Activated B cell treated with CpG ODN at 0.5 μM for 24 hours (primary cell): ENCODE results near the gene TELO2. TPM values are rescaled to one million over a fixed set of nuclear protein-coding genes. Genes with fewer than 3 reads are reported as not detected.
"Not testable (repeated sequence)": the region's sequence is repeated elsewhere in the genome, so short reads cannot be mapped to it uniquely, and the experiment has no call there.

ENCODE experiments used
- ATAC-seq: fragments of 200-7000 bp; cut with Tn5 transposase; one replicate; pipeline ENCODE4 v1.10.0; 2021; ENCODE audit warnings: low read depth, mild to moderate bottlenecking, moderate library complexity
- CTCF ChIA-PET: fragments of 350-600 bp; sonication (Branson Sonifier 250); formaldehyde crosslinking; loops from one replicate; lab custom pipeline; 2021; ENCODE audit warnings: antibody characterized with exemption; lab: Charles Lee
- POLR2A ChIA-PET: fragments of 350-600 bp; sonication (Branson Sonifier 250); formaldehyde crosslinking; loops from one replicate; lab custom pipeline; 2021; ENCODE audit warnings: antibody characterized with exemption; lab: Charles Lee
- DNase-seq: peaks from one replicate; pipeline ENCODE4 v3.0.0; 2022
- H3K27ac Mint-ChIP-seq: one replicate; pipeline ENCODE4 v1.8.0; 2020; ENCODE audit warnings: mixed read lengths
- H3K27me3 Mint-ChIP-seq: one replicate; pipeline ENCODE4 v1.8.0; 2021; ENCODE audit warnings: mixed read lengths
- H3K36me3 Mint-ChIP-seq: one replicate; pipeline ENCODE4 v1.8.0; 2021; ENCODE audit warnings: low read depth, mixed read lengths
- H3K4me1 Mint-ChIP-seq: one replicate; pipeline ENCODE4 v1.8.0; 2021; ENCODE audit warnings: mixed read lengths
- H3K4me3 Mint-ChIP-seq: one replicate; pipeline ENCODE4 v1.8.0; 2020; ENCODE audit warnings: mild to moderate bottlenecking, mixed read lengths
- H3K9me3 Mint-ChIP-seq: one replicate; pipeline ENCODE4 v1.8.0; 2020; ENCODE audit warnings: mixed read lengths
- CTCF ChIP-seq: fragments of 200-600 bp; IDR thresholded peaks from one replicate; pipeline ENCODE4 v1.8.0; 2022; ENCODE audit warnings: antibody characterized with exemption, mild to moderate bottlenecking
- intact Hi-C: fragments of 100-400 bp; cut with micrococcal nuclease; formaldehyde crosslinking; loops from one replicate; pipeline ENCODE4 v1.15.1; 2024
- total RNA-seq: library from RNA; stranded (reverse); gene quantifications from 2 replicates; pipeline ENCODE4 v1.2.3, GENCODE V29; 2022

The TELO2 gene
- total RNA-seq, 1 donor from 2014 or later, result 78.8 TPM

GRCh38 chr16:1474796-1475551 is 18.2 kb upstream of the TELO2 start, which contains the start of gene CLCN7:
TSS of gene CLCN7 (minus strand) at chr16:1475028. CDS start at chr16:1474974, 54 bp downstream.
- peak within 1 kb of the TSS; percentile 92 for H3K27ac Mint-ChIP-seq
- no peak for TF ChIP-seq CTCF
- no peaks in the 10 kb centered on the region for H3K9me3 Mint-ChIP-seq
- H3K27me3 Mint-ChIP-seq, result no peaks in the 10 kb centered on the region
- peak within 1 kb of the TSS; percentile 89 for H3K4me3 Mint-ChIP-seq
- intact Hi-C loops, result loop anchor here (1.0 kb wide), 5 partner anchors 16 to 137 kb away; partner anchors contain the start of genes CRAMP1, IFT140 and TELO2
- CTCF ChIA-PET, result no interaction called here
- POLR2A ChIA-PET, result interaction anchor here (1.3 to 1.7 kb wide), 3 partner anchors 10 to 54 kb away, joined by 3 to 8 read pairs (median 8); partner anchors contain the start of gene UQCC4
- ATAC-seq (peak; percentile 84), DNase-seq (peak; percentile 91)
- H3K4me1 Mint-ChIP-seq, result peaks cover 63% of the 10 kb centered on the region
- peaks cover 15% of the 10 kb centered on the region for H3K36me3 Mint-ChIP-seq

GRCh38 chr16:1475552-1476114 is 17.5 kb upstream of the TELO2 start:
- ChIA-PET CTCF (no interaction called here), POLR2A (interaction anchor here (0.9 to 1.7 kb wide), 3 partner anchors 17 to 202 kb away, joined by 3 to 8 read pairs (median 8); partner anchors contain the start of genes JPT2 and UQCC4)
- intact Hi-C loops, result loop anchor here (1.0 kb wide), 5 partner anchors 16 to 137 kb away; partner anchors contain the start of genes CRAMP1, IFT140 and TELO2
- TF ChIP-seq CTCF, result no peak
- H3K36me3 Mint-ChIP-seq, result peaks cover 14% of the 10 kb centered on the region
- peaks cover 63% of the 10 kb centered on the region for H3K4me1 Mint-ChIP-seq
- H3K27ac Mint-ChIP-seq, result peak overlapping the region; percentile 92
- no peak for ATAC-seq
- DNase-seq, result no peak
- H3K27me3 Mint-ChIP-seq, result no peaks in the 10 kb centered on the region
- H3K4me3 Mint-ChIP-seq, result peak overlapping the region; percentile 89
- H3K9me3 Mint-ChIP-seq, result no peaks in the 10 kb centered on the region

GRCh38 chr16:1477033-1477432 is 16.1 kb upstream of the TELO2 start:
- Mint-ChIP-seq H3K9me3 (peaks cover 3% of the 10 kb centered on the region), H3K4me1 (peaks cover 62% of the 10 kb centered on the region), H3K4me3 (no peak overlapping the region), H3K27ac (no peak overlapping the region), H3K36me3 (peaks cover 5% of the 10 kb centered on the region), H3K27me3 (no peaks in the 10 kb centered on the region)
- ChIA-PET POLR2A (interaction anchor here (0.6 to 1.7 kb wide), 6 partner anchors 12 to 58 kb away, joined by 3 to 12 read pairs (median 6); partner anchors contain the start of genes TELO2 and UQCC4), CTCF (no interaction called here)
- DNase-seq, result no peak
- intact Hi-C loops, result no loop called here
- ATAC-seq, result no peak
- no peak for TF ChIP-seq CTCF

GRCh38 chr16:1478937-1479336 is 14.2 kb upstream of the TELO2 start:
- H3K4me3 Mint-ChIP-seq, H3K9me3 Mint-ChIP-seq, intact Hi-C loops, ATAC-seq, DNase-seq, CTCF ChIA-PET, H3K36me3 Mint-ChIP-seq, H3K27me3 Mint-ChIP-seq: not testable (repeated sequence)
- H3K4me1 Mint-ChIP-seq, result peaks cover 55% of the 10 kb centered on the region
- peak overlapping the region; percentile 66 for H3K27ac Mint-ChIP-seq
- POLR2A ChIA-PET, result interaction anchor here (0.6 to 4.1 kb wide), 5 partner anchors 14 to 62 kb away, joined by 3 to 33 read pairs (median 12); partner anchors contain the start of genes TELO2 and UQCC4

- no peak overlapping the region for H3K4me3 Mint-ChIP-seq
- no peak overlapping the region for H3K27ac Mint-ChIP-seq
- no peak for TF ChIP-seq CTCF
- CTCF ChIA-PET, result no interaction called here
- intact Hi-C loops, result no loop called here
- POLR2A ChIA-PET, result interaction anchor here (0.6 to 3.0 kb wide), 3 partner anchors 23 to 1034 kb away, joined by 3 to 22 read pairs (median 4); partner anchors contain the start of gene UQCC4
- H3K9me3 Mint-ChIP-seq, result peaks cover 3% of the 10 kb centered on the region
- H3K36me3 Mint-ChIP-seq, result no peaks in the 10 kb centered on the region
- no peak for ATAC-seq
- H3K4me1 Mint-ChIP-seq, result peaks cover 42% of the 10 kb centered on the region
- H3K27me3 Mint-ChIP-seq, result no peaks in the 10 kb centered on the region
- no peak for DNase-seq
Observed at GRCh38 chr16:1481906-1482835, 11.0 kb upstream of the TELO2 start.
